ENCODE data around the gene PAX7. TPM values are rescaled to one million over a fixed set of nuclear protein-coding genes. Genes with fewer than 3 reads are reported as not detected.

PAX7 gene
- total and polyA plus RNA-seq, 2 donors (not counting 3 experiments of a cell fraction or from before 2014, with no cell fraction given), result not detected

GRCh38 chr1:18662286-18662639 is 31.6 kb downstream of the PAX7 start:
- Histone ChIP-seq H2AFZ (ENCODE audit: low read depth, low read length) (no peak overlapping the region), H3K9ac (replicated peaks; ENCODE audit: extremely low read depth, insufficient read depth, low read length) (no peak overlapping the region), H3K4me2 (ENCODE audit: insufficient read depth, low read length) (no peak overlapping the region), H3K9me1 (replicated peaks; ENCODE audit: control insufficient read depth, extremely low read depth, insufficient read depth, low read length) (no peaks in the 10 kb centered on the region), H4K20me1 (replicated peaks; ENCODE audit: control insufficient read depth, extremely low read depth, insufficient read depth, low read length) (no peaks in the 10 kb centered on the region), H3K9me3 (replicated peaks; ENCODE audit: control insufficient read depth, insufficient read depth, low read length) (no peaks in the 10 kb centered on the region), H3K27ac (ENCODE audit: insufficient read depth, low read depth, low read length) (no peak overlapping the region), H3K4me1 (ENCODE audit: control insufficient read depth, extremely low read depth, insufficient read depth, low read length) (no peaks in the 10 kb centered on the region), H3K27me3 (ENCODE audit: control insufficient read depth in 2 of 2, insufficient read depth in 2 of 2, low read length in 2 of 2) (peaks cover 0 to 2% of the 10 kb centered on the region in 2 experiments), H3K79me2 (ENCODE audit: control insufficient read depth, insufficient read depth, low read length) (no peaks in the 10 kb centered on the region), H3K36me3 (ENCODE audit: control insufficient read depth in 2 of 2, extremely low read depth in 1 of 2, insufficient read depth in 2 of 2, low read length in 2 of 2) (no peaks in the 10 kb centered on the region), H3K4me3 (replicated peaks in 1 of 3; ENCODE audit: insufficient read depth in 1 of 3, low read depth in 1 of 3, low read length in 3 of 3) (no peak overlapping the region)
- intact Hi-C loops (cut with micrococcal nuclease) (no loop called here), dilution Hi-C loops (cut with MboI; ENCODE audit: extremely low pct_ligation_motif_present, low sequenced_read_pairs) (no loop called here)
- ChIA-PET CTCF (interaction anchor here (0.6 kb wide), 1 partner anchor 18 kb away, joined by 3 read pairs; no protein-coding TSS in a partner anchor), POLR2A (no interaction called here)
- no peak for DNase-seq (ENCODE audit: low read depth, low spot score)
- TF ChIP-seq CTCF (IDR thresholded peaks at IDR 0.05; ENCODE audit: extremely low read depth in 1 of 2, insufficient read depth in 1 of 2, low read depth in 1 of 2, low read length in 2 of 2) (no peak), JUN (IDR thresholded peaks at IDR 0.05; ENCODE audit: borderline replicate concordance, insufficient read depth, insufficient read length, low read depth) (no peak), MAX (IDR thresholded peaks at IDR 0.05; ENCODE audit: insufficient read depth, insufficient read length) (no peak), FOS (IDR thresholded peaks at IDR 0.05; ENCODE audit: borderline replicate concordance, insufficient read depth, low read length) (no peak), MYC (IDR thresholded peaks at IDR 0.05; ENCODE audit: low read depth, low read length) (no peak), POLR2AphosphoS5 (IDR thresholded peaks at IDR 0.05; ENCODE audit: insufficient read depth, low read depth, low read length) (no peak), EZH2 (IDR thresholded peaks at IDR 0.05; ENCODE audit: borderline replicate concordance, low read depth, low read length, severe bottlenecking) (no peak), POLR2A (IDR thresholded peaks at IDR 0.05; ENCODE audit: low read depth, low read length) (no peak), GATA2 (IDR thresholded peaks at IDR 0.05; ENCODE audit: insufficient read depth, insufficient read length, low read depth, low read length) (no peak)
- FAIRE-seq, result no peak
- BruUV-seq (replicated peaks), result no TSS peak
